Left renal cortex interstitium (tissue), 4 donors: Measurements from ENCODE around the gene KCNH3. TPM values are rescaled to one million over a fixed set of nuclear protein-coding genes. Genes with fewer than 3 reads are reported as not detected.

Experiments used
- DNase-seq, 4 donors: peaks; one replicate each; pipeline ENCODE4 v3.0.0-alpha.2; 2013; ENCODE audit warnings: low read depth in 4 of 4, low spot score in 2 of 4, missing footprints in 1 of 4
- polyA plus RNA-seq, 4 donors: library from polyadenylated mRNA; unstranded; fragments of 120-200 nt; gene quantifications; one replicate each; pipeline ENCODE4 v1.2.1, GENCODE V29; 2013; ENCODE audit not compliant: insufficient read length in 4 of 4

Gene KCNH3
- polyA plus RNA-seq, 4 donors: 3.9 to 7.6 (median 6.9) TPM

DNA sequence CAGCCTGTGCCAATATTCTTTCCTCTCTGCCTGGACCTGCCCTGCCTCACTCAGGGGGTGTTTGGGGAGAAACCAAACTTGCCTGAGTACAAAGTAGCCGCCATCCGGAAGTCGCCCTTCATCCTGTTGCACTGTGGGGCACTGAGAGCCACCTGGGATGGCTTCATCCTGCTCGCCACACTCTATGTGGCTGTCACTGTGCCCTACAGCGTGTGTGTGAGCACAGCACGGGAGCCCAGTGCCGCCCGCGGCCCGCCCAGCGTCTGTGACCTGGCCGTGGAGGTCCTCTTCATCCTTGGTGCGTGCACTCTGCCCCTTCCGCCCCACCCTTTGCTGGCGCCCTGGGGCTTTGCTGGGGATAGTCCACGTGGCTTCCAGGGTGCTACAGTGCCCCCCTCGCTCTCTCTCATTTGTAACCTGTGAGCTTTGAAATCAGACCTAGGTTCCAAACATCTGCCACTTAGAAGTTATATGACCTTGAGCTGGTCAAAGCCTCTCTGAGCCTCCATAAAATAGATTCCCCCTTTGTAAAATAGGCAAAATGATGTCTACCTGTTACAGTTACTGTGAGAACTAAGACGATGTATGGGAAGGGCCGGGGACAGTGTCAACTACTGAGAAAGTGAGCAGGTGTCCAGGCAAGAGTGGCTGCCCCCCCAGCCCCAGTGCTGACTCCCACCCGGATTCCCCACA, 4.5 kb downstream of the KCNH3 start:
- DNase-seq: no peak

DNA sequence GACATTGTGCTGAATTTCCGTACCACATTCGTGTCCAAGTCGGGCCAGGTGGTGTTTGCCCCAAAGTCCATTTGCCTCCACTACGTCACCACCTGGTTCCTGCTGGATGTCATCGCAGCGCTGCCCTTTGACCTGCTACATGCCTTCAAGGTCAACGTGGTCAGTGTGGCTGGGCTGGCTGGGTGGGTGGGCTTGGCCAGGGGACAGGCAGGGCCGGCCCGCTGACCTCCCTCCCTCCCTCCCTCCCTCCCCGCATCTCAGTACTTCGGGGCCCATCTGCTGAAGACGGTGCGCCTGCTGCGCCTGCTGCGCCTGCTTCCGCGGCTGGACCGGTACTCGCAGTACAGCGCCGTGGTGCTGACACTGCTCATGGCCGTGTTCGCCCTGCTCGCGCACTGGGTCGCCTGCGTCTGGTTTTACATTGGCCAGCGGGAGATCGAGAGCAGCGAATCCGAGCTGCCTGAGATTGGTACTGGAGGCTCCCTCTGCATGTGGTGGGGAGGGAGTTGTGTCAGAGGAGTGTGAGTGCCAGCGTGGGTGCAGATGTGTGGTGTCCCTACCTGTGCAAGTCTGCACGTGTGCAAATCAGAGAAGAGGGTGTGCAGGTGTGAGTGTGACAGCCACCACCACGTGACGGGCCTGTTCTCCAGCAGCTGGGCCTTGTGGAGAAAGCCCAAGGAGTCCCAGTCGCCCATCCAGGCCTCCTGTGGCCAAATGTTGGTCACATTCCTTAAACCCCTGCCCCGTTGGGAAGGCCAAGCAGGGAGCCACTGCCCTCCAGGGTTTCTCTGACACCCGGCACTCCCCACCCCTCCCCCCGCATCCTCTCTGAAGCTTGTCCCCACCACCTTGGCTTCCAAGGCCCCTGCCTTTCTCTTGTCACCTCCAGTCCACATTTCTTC, 5.3 kb downstream of the KCNH3 start:
- DNase-seq: no peak

DNA sequence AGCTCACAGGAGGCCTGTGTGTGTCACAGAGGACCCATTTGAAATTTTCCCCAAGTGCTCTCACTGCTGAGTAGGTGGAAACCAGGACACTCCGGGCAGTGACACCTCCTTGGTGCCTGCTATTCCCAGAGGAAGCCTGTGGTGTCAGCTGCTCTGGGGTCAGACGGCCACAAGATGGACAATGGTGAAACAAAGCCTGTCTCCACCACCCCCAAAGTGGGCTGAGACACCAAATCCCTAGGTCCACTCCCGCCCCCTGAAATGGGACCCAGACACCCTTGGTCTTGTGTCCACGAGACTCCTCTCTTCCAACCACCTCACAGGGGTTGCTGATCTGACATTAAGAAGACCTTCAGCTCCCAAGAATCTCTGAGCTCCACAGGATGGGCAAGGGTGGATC, 7.0 kb downstream of the KCNH3 start:
- DNase-seq: no peak

DNA sequence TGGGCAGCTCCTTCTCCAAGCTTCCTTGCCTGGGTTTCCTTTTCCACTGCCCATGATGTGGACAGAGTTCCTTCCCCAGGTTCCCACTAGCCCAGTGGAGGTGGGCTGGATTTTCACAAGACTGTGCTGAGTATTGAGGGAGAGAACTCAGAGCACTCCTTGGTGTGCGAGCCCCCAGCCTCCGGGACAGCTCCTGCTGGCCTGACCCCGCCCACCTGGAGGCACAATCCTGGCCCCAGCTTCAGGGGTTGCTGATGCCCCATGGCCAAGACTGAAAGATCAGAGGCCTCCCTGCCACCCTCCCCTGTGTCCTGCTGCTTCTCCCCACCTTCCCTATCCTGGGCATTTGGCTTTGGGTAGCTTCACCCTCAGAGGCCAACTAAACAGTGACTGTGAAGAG, 7.7 kb downstream of the KCNH3 start:
- DNase-seq: no peak

DNA sequence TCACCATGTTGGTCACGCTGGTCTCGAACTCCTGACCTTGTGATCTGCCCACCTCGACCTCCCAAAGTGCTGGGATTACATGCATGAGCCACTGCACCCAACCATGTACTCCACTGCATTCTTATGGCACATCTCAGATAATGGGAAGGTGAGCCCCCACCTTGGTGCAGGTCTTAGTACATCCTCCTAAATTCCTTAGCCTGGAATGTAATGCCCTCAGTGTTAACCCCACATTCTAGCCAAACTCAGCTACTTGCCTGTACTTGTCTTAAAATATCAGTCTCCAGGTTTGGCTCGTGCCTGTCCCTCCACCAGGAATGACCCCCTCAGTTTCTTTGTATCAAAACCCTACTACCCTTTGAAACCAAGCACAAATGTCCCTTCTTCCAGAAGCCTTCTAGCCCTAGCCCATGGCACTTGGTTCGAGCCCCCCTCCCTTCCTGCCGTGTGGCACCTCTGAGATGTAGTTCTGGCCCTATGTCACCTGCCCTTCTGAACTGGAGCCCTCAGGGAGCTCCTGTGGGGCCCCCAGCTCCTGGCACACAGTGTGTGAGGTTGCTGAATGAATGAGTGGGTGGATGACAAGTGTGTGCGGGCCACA, 8.4 kb downstream of the KCNH3 start:
- no peak for DNase-seq

DNA sequence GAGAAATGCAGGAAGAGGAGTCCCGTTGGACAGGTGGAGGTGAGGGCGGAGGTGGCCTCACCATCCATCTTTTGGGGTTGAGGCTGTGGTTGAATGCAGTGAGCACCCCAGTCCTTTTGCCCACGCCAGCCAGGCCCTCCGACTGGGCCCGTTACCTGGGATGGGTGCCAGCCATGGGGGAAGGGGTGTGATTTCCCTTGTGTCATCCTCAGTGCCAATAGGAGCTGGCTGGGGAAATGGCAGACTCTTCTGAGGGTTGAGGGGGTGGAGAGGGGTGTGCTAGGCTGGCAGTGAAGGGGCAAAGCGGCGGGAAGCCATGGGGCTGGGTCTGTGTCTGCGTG, 9.6 kb downstream of the KCNH3 start:
- no peak for DNase-seq

DNA sequence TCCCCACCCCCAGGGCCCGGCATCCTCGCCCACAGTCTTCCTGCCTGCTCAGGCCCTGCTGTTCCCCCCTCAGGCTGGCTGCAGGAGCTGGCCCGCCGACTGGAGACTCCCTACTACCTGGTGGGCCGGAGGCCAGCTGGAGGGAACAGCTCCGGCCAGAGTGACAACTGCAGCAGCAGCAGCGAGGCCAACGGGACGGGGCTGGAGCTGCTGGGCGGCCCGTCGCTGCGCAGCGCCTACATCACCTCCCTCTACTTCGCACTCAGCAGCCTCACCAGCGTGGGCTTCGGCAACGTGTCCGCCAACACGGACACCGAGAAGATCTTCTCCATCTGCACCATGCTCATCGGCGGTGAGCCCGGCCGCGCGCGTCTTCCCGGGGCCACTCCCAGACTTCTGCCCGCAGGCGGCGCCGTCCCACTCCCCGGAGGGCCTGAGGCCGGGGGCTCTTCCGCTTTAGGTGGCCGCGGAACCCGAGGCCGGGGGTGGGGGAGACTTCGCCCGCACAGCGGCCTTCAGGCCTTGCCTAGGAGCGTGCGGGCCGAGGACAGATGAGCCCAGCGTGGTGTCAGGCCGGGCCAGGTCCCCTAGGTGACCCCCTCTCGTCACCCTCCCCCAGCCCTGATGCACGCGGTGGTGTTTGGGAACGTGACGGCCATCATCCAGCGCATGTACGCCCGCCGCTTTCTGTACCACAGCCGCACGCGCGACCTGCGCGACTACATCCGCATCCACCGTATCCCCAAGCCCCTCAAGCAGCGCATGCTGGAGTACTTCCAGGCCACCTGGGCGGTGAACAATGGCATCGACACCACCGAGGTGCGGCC, 10.2 kb downstream of the KCNH3 start:
- DNase-seq: no peak

DNA sequence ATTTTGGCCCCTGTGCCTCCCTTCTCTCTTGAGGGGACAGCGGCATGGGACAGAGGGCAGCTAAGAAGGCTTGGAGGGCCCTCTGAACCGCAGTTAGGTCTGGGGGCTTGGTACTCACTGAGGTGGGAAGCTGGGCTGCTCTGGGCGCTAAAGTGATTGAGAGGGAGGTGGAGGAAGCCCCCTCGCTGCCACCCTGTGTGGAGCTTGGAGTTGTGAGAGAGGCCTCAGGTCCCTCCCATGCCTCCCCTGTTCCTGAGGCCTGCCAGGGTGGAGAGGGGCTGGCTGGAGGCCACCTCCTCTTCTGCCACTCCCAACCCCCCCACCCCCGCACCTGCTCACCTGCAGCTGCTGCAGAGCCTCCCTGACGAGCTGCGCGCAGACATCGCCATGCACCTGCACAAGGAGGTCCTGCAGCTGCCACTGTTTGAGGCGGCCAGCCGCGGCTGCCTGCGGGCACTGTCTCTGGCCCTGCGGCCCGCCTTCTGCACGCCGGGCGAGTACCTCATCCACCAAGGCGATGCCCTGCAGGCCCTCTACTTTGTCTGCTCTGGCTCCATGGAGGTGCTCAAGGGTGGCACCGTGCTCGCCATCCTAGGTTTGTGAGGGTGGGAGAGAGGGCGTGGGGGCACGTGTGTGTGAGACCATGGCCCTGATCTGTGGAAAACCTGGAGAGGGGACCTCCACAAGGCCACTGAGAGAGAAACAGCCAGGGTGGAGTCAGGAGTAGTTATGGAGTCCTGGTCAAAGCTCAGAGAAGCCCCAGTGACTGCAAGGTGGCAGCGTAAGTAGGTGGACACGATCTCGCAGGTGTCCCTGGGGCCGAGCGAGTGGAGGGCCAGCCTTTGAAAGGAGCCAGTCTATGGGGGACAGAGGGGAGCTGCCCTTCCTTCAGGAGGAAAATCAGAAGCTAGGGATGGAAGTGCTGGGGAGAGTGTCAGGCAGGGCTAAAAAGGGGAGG, 11.2 kb downstream of the KCNH3 start:
- no peak for DNase-seq

DNA sequence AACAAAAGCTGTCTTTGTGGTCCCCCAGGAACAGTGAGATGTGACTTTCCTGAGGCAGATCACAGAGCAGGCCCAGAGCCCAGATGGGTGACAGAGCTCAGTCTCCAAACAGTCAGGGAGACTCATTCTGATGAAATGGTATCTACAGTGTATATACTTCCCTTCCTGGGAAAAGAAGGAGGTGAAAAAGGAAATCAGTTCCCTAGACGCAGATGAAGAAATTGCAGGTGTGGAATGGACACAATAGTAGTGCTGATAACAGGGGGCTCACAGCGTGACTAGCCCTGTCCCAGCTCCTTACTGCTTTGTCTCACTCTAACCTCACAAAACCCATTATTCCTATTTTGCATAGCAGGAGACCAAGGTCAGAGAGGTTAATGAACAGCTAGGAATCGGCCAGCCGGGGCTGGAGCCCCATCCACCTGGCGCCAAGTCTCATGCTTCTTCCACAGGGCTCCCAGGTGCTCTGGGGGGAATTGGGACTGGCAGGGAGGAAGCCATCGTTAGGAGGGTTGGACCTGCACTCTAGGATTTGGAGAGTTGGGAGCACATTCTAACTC, 11.9 kb downstream of the KCNH3 start:
- DNase-seq: no peak

DNA sequence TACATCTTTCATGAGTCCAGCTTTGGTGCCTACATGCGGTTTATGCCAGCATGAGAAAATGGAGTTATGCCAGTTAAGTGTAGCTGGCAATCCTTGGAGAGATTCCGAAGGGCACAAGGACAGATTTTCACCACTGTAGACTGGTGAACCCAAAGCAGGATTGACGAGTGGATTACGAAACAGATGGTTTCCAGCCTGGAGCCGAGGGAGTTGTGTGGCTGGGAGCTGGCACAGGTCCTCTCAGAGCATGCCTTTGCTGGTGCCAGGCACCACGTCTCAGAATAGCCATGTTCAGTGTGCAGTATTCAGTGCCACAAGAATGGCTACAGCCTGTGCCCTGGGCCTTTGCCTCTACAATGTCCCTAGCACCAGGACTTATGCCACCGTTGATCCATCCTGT, 13.2 kb downstream of the KCNH3 start:
- DNase-seq: no peak

DNA sequence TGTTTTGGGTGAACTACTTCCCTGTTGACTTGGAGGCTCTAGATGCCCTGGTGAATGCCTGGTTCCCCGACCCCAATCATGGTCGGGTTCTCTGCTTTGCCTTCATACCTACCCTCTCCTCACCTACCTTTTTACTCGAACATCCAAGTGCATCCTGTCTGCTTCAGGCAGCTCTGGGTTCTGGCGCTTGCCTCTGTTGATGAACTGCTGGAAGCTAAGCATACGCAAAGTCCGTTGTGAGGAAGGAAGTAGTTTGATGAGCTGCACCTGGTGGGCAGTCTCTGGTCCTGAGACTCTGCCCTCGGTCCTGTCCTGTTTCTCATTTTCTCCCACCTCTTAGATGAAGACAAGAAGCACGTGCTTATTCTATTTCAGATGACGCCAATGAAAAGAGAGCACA, 13.6 kb downstream of the KCNH3 start:
- no peak for DNase-seq

DNA sequence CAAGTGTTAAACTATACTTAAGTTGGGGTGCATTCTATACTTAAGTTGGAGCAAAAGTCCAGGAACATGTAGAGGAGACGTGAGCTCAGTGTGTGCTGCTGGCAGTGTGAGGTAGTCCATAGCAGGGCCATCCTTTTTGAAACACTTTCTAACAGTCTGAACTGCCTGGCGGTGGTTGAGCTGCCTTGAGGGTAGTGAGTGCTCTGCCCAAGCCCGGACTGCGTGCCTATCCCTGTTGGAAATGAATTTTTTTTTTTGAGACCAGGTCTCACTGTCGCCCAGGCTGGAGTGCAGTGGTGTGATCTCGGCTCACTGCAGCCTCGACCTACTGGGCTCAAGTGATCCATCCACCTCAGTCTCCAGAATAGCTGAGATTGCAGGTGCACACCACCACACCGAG, 14.1 kb downstream of the KCNH3 start:
- no peak for DNase-seq

DNA sequence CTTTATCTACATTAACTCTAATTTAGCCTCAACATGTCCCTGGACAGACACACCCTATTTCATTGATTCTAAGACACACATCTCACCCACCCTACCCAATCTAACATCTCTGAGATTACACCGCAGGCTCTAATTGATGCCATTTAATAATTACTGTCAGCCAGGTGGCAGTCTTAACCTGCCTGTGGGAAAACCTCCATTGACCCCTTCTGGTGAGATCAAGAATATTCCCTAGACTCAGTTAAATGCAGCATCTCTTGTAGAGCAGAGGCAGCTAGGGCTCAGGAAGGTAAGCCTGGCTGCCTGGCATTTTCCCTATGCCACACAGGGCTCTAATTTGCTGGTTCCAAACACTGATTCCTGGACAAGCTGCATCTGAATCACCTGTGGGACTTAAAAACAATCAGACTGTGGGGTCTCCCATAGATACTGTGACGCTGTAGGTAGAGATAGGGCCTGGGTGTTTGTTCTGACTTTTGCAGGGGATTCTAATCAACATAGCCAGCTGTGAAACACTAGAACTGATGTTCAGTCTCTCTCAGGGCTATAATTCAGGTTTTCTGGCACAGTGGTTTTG, 14.8 kb downstream of the KCNH3 start:
- no peak for DNase-seq

DNA sequence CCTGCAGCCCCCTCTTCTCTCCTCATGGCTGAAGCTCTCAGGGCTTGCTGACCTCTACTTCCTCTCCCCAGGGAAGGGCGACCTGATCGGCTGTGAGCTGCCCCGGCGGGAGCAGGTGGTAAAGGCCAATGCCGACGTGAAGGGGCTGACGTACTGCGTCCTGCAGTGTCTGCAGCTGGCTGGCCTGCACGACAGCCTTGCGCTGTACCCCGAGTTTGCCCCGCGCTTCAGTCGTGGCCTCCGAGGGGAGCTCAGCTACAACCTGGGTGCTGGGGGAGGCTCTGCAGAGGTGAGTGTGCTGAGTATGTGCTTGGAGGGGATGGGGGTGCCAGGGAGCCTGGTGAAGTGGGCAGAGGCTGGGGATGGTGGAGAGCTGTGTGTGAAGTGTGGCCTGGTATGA, 15.4 kb downstream of the KCNH3 start:
- no peak for DNase-seq

DNA sequence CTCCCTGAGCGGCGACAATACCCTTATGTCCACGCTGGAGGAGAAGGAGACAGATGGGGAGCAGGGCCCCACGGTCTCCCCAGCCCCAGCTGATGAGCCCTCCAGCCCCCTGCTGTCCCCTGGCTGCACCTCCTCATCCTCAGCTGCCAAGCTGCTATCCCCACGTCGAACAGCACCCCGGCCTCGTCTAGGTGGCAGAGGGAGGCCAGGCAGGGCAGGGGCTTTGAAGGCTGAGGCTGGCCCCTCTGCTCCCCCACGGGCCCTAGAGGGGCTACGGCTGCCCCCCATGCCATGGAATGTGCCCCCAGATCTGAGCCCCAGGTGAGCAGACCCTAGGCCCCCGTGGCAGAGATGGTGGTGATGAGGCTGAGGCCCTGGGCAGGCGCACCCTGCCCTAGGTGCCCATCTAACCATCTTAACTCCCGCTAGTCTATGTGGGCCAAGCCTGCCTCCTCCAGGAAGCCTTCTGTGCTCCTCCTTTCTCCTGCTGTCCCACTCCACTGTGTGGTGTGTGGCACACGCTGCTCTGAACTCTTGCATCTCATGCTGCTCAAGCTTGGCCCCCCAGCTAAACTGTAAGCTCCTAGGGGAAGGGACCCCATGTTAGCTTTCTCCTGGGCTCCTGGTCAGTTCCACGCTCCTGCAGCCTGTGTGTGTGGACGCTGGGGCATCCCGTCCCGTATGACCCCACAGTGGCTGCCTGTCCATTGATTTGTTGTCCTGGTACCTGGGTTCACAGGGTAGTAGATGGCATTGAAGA, 17.0 kb downstream of the KCNH3 start:
- DNase-seq: no peak

DNA sequence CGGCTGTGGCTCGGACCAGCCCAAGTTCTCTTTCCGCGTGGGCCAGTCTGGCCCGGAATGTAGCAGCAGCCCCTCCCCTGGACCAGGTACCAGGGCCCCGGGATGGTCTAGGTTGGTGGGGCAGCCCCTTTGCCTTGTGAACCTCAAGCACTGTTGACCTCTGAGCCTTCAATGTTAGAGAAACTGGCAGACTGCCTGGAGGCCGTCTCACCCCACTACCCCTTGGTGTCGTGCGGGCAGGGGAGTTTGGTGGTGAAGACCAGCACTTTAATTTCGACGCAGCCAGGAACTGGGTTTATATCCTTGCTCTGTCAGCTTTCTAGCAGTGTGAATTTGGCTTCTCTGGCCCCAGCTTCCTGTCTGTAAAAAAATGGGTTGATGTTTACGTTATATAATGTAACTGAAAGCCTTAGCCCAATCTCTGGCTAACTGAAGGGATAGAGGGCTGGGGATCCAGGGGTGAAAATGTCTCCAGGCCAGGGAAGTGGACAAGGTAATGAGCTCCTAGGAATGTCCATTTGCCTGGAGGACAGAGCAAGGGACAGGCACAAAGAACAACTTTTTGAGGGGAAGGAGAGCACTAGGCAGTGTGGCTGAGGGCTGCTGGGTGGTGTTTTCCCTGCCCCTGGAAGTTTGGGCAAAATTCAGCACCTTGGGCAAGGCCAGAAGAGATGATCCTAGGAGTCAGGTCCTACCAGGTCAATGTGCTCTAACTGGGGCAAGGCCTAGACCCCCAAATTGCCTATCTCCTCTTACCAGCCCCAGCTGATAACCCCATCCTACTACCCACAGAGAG, 17.8 kb downstream of the KCNH3 start:
- no peak for DNase-seq

DNA sequence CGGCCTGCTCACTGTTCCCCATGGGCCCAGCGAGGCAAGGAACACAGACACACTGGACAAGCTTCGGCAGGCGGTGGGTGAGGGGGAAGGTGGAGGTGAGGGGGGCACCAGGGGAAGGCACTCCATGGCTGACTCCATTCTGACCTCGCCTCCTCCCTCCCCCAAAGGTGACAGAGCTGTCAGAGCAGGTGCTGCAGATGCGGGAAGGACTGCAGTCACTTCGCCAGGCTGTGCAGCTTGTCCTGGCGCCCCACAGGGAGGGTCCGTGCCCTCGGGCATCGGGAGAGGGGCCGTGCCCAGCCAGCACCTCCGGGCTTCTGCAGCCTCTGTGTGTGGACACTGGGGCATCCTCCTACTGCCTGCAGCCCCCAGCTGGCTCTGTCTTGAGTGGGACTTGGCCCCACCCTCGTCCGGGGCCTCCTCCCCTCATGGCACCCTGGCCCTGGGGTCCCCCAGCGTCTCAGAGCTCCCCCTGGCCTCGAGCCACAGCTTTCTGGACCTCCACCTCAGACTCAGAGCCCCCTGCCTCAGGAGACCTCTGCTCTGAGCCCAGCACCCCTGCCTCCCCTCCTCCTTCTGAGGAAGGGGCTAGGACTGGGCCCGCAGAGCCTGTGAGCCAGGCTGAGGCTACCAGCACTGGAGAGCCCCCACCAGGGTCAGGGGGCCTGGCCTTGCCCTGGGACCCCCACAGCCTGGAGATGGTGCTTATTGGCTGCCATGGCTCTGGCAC, 18.5 kb downstream of the KCNH3 start:
- no peak for DNase-seq
